IPS-11a (cell line): ENCODE data around the gene PPP1R9A.

ENCODE experiments used
- H3K4me3 ChIP-seq: one replicate; pipeline ENCODE4 v1.5.1; 2013; ENCODE audit warnings: low read depth, low read length, control low read depth

Gene PPP1R9A

DNA sequence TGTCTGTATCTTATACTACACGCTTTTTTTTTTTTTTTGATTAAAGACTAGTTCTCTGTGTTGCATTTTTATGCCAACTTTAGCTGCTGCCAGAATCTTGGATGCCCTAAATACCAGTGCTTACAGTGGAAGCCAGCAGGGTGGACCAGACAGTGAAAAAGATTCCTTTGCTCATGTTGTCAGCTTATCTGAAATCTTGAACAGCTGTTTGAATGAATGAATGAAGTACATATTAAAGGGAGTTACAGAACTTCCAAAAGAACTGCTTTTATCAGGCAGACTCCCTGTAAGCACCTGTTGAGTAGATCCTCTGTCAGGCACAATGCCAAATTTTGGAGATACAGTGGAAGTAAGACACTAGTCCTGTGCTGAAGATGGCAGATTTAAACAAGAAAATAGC lies 184.9 kb downstream of the PPP1R9A start:
- H3K4me3 ChIP-seq = no peak overlapping the region

GRCh38 chr7:95095259-95095965 lies 188.0 kb downstream of the PPP1R9A start:
- H3K4me3 ChIP-seq = no peak overlapping the region

DNA sequence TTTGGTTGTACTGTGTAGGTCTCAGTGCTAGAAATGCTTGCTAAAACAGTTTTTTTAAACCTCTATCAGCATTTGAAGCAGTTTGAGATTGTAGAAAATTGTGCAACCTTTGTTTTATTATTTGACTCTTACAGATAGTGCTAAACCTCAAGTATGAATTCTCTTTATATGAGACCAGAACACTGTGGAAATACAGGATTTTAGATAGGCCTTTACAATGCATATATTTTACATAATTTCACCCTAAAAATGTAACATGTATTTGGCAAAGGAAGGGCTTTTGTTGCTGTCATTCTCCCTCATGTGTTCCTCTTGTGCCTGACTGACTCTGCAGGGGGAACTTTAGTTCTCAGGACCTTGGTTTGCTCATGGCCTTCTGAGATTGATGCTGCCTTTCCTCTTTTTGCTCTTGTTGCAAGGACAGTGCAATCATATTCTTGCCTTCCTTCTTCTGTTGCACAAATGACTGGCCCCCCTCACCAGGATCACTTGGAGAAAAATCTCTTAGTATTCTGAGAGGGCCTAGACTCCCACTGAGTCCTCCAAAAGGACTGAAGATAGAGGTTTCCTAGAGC lies 188.7 kb downstream of the PPP1R9A start:
- no peak overlapping the region for H3K4me3 ChIP-seq

DNA sequence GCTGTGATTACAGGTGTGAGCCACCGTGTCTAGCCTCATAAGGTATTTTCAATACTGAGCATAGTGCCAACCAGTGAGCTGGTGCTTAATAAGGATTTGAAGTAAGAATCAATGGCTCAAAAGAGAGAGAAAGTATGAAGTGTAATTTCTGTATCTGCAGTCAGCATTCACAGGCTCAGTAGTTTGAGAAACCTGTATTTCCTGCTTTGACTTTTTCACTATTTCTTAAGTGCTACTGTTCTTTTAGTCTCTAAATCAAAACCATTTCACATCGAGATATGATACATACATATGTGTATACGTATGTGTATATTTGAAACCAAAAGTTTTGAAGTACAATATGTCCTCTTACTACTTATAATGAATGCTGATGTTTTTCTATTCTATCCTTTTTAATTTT lies 189.9 kb downstream of the PPP1R9A start:
- no peak overlapping the region for H3K4me3 ChIP-seq

DNA sequence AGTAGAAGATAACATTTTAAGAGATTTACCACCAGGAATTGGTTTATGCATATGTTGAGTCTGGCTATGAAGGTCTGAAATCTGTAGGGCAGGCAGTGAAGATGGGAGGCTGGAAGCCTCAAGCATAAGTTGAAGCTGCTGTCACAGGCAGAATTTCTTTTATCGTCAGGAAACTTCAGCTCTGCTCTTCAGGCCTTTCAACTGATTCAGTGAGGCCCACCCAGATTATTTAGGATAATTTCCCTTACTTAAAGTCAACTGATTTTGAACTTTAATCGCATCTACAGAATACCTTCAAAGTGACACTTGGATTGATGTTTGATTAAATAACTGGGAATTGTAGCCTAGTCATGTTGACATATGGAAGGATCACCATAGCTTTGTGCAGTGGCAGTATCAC lies 190.5 kb downstream of the PPP1R9A start:
- no peak overlapping the region for H3K4me3 ChIP-seq

GRCh38 chr7:95099106-95099505 lies 191.7 kb downstream of the PPP1R9A start:
- H3K4me3 ChIP-seq = no peak overlapping the region

DNA sequence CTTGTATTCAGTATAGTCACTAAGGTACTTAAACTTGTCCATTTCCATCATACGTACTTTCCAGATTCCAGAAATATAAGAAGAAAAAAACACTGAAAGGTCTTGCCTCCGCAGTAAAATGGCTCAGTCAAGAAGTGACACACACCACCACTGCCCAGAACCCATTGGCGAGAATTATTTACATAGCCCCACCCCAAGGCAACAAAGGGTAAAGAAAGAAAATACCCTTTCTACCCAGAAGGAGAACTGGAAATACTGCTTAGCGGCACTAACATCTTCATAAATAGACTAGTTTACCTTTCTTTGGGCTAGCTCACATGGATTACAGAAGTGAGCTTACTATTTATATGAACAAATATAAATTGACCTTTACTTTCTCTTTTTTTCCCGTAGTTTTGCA lies 194.0 kb downstream of the PPP1R9A start:
- H3K4me3 ChIP-seq = no peak overlapping the region

DNA sequence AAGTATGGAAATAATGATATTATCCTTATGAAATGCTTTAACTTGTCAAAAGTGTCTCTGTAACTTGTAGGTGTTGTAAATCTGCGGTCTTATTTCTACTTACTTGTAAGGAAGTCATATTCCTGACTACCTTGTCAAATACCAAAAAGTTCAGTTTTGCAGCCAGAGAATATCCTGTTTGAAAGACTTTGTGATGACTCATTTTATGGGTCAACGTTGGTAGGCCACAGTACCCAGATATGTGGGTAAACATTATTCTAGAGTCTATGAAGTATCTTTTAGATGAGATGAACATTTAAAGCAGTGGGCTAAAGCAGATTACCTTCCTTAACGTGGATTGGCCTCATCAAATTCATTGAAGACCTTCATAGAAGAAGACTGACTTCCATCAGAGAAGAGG lies 195.3 kb downstream of the PPP1R9A start:
- no peak overlapping the region for H3K4me3 ChIP-seq

GRCh38 chr7:95104739-95105138 lies 197.3 kb downstream of the PPP1R9A start:
- H3K4me3 ChIP-seq = no peak overlapping the region

- H3K4me3 ChIP-seq = no peak overlapping the region
Observed at GRCh38 chr7:95105627-95106026, 198.2 kb downstream of the PPP1R9A start.

DNA sequence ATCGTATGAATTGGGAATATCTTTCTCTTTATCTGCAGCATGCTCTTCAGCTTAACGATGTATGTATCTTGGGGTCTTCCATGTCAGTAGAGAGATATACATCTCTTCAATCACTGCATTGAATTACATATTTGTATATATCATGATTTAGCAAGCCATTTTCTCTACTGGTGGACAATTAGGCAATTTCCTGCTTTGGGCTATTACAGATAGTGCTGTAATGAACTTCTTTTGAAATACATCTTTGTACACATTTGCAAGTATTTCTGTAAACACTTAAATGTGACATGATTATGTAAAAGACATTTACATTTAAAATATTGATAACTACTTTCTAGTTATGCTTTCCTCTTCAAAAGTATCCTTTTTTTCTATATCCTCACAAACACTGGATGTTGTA lies 199.0 kb downstream of the PPP1R9A start:
- H3K4me3 ChIP-seq = no peak overlapping the region

DNA sequence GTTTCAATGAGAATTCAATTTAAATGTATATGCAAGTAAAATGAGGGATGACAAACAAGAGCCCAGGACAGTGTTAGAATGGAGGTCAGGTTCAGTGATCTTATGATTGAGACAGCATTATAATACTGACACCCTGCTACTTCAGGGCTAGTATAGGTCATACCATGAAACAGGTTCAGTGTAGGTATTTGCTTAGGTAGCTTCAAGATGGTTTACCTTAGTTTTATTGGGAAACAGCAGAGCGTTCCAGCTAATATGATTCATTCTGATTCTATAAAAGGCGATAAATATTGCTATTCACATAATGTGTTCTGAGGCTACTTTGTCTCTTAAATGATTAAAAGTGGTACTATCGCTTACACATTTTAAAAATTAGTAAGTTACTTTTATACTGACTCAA lies 203.3 kb downstream of the PPP1R9A start:
- no peak overlapping the region for H3K4me3 ChIP-seq

DNA sequence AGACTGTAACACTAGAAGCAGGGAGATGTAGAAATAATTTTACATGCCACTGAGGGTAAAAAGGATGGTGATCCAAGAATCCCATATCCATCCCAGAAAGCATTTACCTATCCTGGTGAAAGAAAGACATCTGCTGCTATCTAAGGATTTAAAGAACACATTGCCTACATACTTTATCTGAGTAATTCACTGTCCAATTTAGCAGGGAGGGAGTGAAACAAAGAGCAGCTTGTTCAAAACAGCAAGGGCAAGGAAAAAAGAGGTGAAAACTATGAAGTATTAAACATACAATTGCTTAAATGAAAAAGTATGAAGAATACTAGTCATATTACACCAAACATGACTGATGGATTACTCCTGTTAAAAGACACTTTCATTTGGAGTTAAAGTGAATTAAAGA lies 206.2 kb downstream of the PPP1R9A start:
- no peak overlapping the region for H3K4me3 ChIP-seq

- no peak overlapping the region for H3K4me3 ChIP-seq
Observed at GRCh38 chr7:95126053-95126709, 218.8 kb downstream of the PPP1R9A start.

DNA sequence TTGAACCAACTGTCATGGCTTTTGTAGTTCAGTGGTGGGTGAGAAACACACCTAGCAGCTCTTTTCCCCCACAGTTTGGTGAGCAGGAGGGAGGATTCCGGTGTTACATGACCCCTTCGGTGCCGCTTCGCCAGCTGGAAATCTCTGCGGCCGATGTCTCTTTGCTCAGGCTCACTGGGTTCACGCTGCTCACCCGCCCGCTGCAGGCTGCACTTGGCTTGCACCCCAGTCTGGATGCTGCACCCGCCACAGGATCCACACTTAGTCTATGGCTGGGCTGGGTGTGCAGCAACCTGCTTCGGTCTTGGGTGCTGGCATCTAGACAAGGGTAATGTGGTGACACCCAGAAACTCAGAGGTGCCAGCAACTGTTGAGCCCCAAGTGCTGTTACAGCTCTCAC lies 225.1 kb downstream of the PPP1R9A start:
- no peak overlapping the region for H3K4me3 ChIP-seq

DNA sequence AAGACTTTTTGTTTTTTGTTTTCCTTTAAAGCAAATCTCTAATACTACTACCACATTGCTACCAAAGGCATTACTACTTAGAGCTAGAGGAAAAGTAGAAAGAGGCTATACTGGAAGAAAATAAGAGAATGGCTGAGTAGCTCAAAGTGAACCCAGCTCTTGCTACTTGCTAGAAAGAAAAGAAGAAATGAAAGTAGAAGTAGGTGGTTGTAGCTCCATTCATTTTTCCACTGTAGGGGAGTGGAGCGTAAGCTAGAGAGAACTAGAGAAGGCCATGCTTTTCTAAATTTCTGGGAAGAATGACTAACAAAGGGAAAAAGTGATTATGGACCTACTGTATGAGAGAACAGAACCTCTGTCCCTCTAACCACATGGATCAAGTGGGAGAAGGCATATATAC lies 232.5 kb downstream of the PPP1R9A start:
- no peak overlapping the region for H3K4me3 ChIP-seq

- H3K4me3 ChIP-seq = no peak overlapping the region
Observed at GRCh38 chr7:95141755-95142154, 234.4 kb downstream of the PPP1R9A start.

DNA sequence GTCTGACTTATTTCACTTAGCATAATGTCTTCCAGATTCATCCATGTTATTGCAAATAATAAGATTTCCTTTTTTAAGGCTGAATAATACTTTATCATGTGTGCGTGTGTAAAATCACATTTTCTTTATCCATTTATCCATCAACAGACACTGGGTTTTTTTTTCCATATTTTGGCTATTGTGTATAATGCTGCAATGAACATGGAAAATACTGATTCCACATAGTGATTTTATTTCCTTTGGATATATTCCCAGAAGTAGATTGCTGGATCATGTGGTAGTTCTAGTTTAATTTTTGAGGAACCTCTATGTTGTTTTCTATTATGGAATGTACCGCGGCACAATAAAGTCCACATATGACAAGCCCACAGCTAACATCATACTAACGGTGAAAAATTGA lies 236.9 kb downstream of the PPP1R9A start:
- no peak overlapping the region for H3K4me3 ChIP-seq

DNA sequence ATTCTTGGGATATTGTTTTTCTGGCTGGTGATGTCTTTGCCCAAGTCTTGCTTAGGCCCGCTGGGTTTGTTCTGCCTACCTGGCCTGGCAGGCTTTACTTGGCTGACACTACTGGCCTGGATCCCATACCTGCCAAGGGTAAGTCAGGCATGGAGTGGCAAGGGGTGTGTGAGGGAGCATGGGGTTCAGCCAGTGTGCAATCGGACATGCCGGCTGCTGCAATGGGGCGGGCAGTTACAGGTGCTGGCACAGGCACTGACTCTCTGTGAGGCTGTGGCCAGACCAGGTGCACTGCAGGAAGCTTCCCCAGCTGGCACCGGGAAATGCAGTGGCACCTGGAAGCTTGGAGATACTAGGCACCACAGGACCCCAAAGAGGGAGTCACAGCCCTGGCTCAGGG lies 248.6 kb downstream of the PPP1R9A start:
- H3K4me3 ChIP-seq = no peak overlapping the region

- H3K4me3 ChIP-seq = no peak overlapping the region
Observed at GRCh38 chr7:95157381-95157780, 250.0 kb downstream of the PPP1R9A start.

- no peak overlapping the region for H3K4me3 ChIP-seq
Observed at GRCh38 chr7:95169678-95170077, 262.3 kb downstream of the PPP1R9A start.

GRCh38 chr7:95172420-95172819 lies 265.0 kb downstream of the PPP1R9A start:
- no peak overlapping the region for H3K4me3 ChIP-seq
